ENCODE results near the gene MDH1.
"Not testable (repeated sequence)": the region's sequence is repeated elsewhere in the genome, so short reads cannot be mapped to it uniquely, and the experiment has no call there.

- TF ChIP-seq CTCF (IDR thresholded peaks at IDR 0.05); EZH2 (IDR thresholded peaks at IDR 0.05; ENCODE audit: borderline replicate concordance, insufficient read depth, low read depth, low read length, poor library complexity, severe bottlenecking): not testable (repeated sequence)
These were observed 15.7 kb upstream of the MDH1 start for GRCh38 chr2:63573026-63573425.

All from B cell (primary cell).